H1 (cell line): ENCODE measurements around the gene DZIP1L. TPM values are rescaled to one million over a fixed set of nuclear protein-coding genes. Genes with fewer than 3 reads are reported as not detected.
"Not testable (repeated sequence)": the region's sequence is repeated elsewhere in the genome, so short reads cannot be mapped to it uniquely, and the experiment has no call there.

ENCODE experiments used
- CTCF ChIA-PET: fragments of 300-600 bp; sonication (Branson Sonifier 250); formaldehyde crosslinking; loops from one replicate; lab custom pipeline; 2021; ENCODE audit not compliant: partially characterized antibody; lab: Charles Lee
- POLR2A ChIA-PET: fragments of 300-600 bp; sonication (Branson Sonifier 250); formaldehyde crosslinking; loops from one replicate; lab custom pipeline; 2021; ENCODE audit warnings: inconsistent platforms; ENCODE audit not compliant: partially characterized antibody; lab: Charles Lee
- DNase-seq, 2 experiments: peaks; one replicate each; pipeline versions ENCODE4 v3.0.0 to v3.0.0-alpha.2; 2010 to 2022; ENCODE audit warnings: low spot score in 2 of 2, low read depth in 1 of 2, mixed read lengths in 1 of 2
- FAIRE-seq: peaks from 2 replicates; lab custom pipeline; 2011; peaks lifted over from hg19 to GRCh38; lab: Jason Lieb, UNC
- H2AFZ ChIP-seq: 2 replicates; pipeline ENCODE4 v1.8.1; 2012; ENCODE audit warnings: low read length, inconsistent platforms
- H2AK5ac ChIP-seq: 2 replicates; pipeline ENCODE4 v1.6.1; 2013; ENCODE audit warnings: low read depth, low read length
- H2BK120ac ChIP-seq: replicated peaks from 2 replicates; pipeline ENCODE3; 2013; ENCODE audit warnings: low read depth, low read length, inconsistent platforms
- H2BK12ac ChIP-seq: 2 replicates; pipeline ENCODE4 v1.6.1; 2013; ENCODE audit warnings: low read depth, low read length
- H2BK15ac ChIP-seq: 2 replicates; pipeline ENCODE4 v1.6.1; 2013; ENCODE audit warnings: low read length
- H2BK20ac ChIP-seq: 2 replicates; pipeline ENCODE4 v1.6.1; 2013; ENCODE audit warnings: low read length
- H2BK5ac ChIP-seq: 2 replicates; pipeline ENCODE4 v1.6.1; 2013; ENCODE audit warnings: low read depth, low read length
- H3K14ac ChIP-seq: 2 replicates; pipeline ENCODE4 v1.6.1; 2013; ENCODE audit warnings: inconsistent platforms; ENCODE audit not compliant: insufficient read length
- H3K18ac ChIP-seq: 2 replicates; pipeline ENCODE4 v1.6.1; 2013; ENCODE audit warnings: low read length; ENCODE audit errors: extremely low read depth
- H3K23ac ChIP-seq: 2 replicates; pipeline ENCODE4 v1.6.1; 2013; ENCODE audit warnings: inconsistent platforms; ENCODE audit not compliant: insufficient read length
- H3K23me2 ChIP-seq: 2 replicates; pipeline ENCODE4 v1.6.1; 2013; ENCODE audit warnings: low read depth, low read length
- H3K27ac ChIP-seq: 2 replicates; pipeline ENCODE4 v1.6.1; 2011; ENCODE audit warnings: low read depth, low read length, inconsistent platforms
- H3K27me3 ChIP-seq, 4 experiments: replicated peaks in 1 of 4; 1 replicate in 1 of 4; 2 replicates in 3 of 4; pipeline versions ENCODE4 v1.6.1 to v1.8.1; 2011 to 2013; ENCODE audit warnings: low read length in 3 of 4, mild to moderate bottlenecking in 3 of 4, inconsistent platforms in 2 of 4, mixed read lengths in 2 of 4, moderate library complexity in 1 of 4; ENCODE audit not compliant: control insufficient read depth in 3 of 4, insufficient read depth in 3 of 4; ENCODE audit errors: extremely low read depth in 1 of 4
- H3K36me3 ChIP-seq, 4 experiments: 2 replicates each; pipeline versions ENCODE4 v1.6.1 to v1.8.1; 2011 to 2013; ENCODE audit warnings: mild to moderate bottlenecking in 4 of 4, low read length in 3 of 4, moderate library complexity in 2 of 4, control low read depth in 1 of 4, inconsistent platforms in 1 of 4; ENCODE audit not compliant: insufficient read depth in 4 of 4, control insufficient read depth in 2 of 4
- H3K4ac ChIP-seq: replicated peaks from 2 replicates; pipeline ENCODE3; 2013; ENCODE audit warnings: low read length, low read depth, mixed read lengths, inconsistent platforms; ENCODE audit not compliant: insufficient read length
- H3K4me1 ChIP-seq, 4 experiments: replicated peaks in 1 of 4; 1 replicate in 1 of 4; 2 replicates in 3 of 4; pipeline versions ENCODE4 v1.6.1 to v1.8.1; 2011 to 2013; ENCODE audit warnings: low read length in 3 of 4, inconsistent platforms in 2 of 4, mixed read lengths in 1 of 4; ENCODE audit not compliant: insufficient read depth in 4 of 4, control insufficient read depth in 3 of 4
- H3K4me2 ChIP-seq, 2 experiments: 2 replicates each; pipeline versions ENCODE4 v1.6.1 to v1.8.1; 2011 to 2013; ENCODE audit warnings: low read depth in 2 of 2, low read length in 2 of 2, control low read depth in 1 of 2, inconsistent platforms in 1 of 2, mild to moderate bottlenecking in 1 of 2; ENCODE audit not compliant: insufficient read depth in 1 of 2
- H3K4me3 ChIP-seq, 4 experiments: fragments of 200-600, 300-600 bp in 1 of 4; sonication (generic), shearing (Covaris generic), sonication (Bioruptor Twin) in 1 of 4; 2 replicates each; pipeline versions ENCODE4 v1.5.1 to v1.8.1; 2011 to 2016; ENCODE audit warnings: low read length in 4 of 4, low read depth in 3 of 4, control low read depth in 2 of 4, inconsistent platforms in 2 of 4, mild to moderate bottlenecking in 2 of 4, mixed read lengths in 1 of 4, moderate library complexity in 1 of 4; ENCODE audit not compliant: insufficient read depth in 2 of 4; ENCODE audit errors: extremely low read depth in 1 of 4
- H3K56ac ChIP-seq: replicated peaks from 2 replicates; pipeline ENCODE3; 2013; ENCODE audit warnings: low read depth, mild to moderate bottlenecking, mixed read lengths, low read length, inconsistent platforms; ENCODE audit not compliant: insufficient read length
- H3K79me1 ChIP-seq: 2 replicates; pipeline ENCODE4 v1.6.1; 2013; ENCODE audit warnings: low read depth, low read length, control low read depth
- H3K79me2 ChIP-seq, 2 experiments: 2 replicates each; pipeline versions ENCODE4 v1.6.1 to v1.8.1; 2012 to 2013; ENCODE audit warnings: low read length in 2 of 2, mild to moderate bottlenecking in 2 of 2, inconsistent platforms in 1 of 2; ENCODE audit not compliant: insufficient read depth in 2 of 2, control insufficient read depth in 1 of 2
- H3K9ac ChIP-seq, 4 experiments: replicated peaks in 1 of 4; 1 replicate in 1 of 4; 2 replicates in 3 of 4; pipeline versions ENCODE4 v1.6.1 to v1.8.1; 2011 to 2013; ENCODE audit warnings: low read depth in 3 of 4, low read length in 3 of 4, control low read depth in 2 of 4, mild to moderate bottlenecking in 2 of 4, moderate library complexity in 2 of 4, inconsistent platforms in 1 of 4; ENCODE audit errors: extremely low read depth in 1 of 4
- H3K9me3 ChIP-seq, 2 experiments: 2 replicates each; pipeline versions ENCODE4 v1.6.1 to v1.8.1; 2012 to 2013; ENCODE audit warnings: mild to moderate bottlenecking in 2 of 2, moderate library complexity in 2 of 2, control low read depth in 1 of 2, inconsistent platforms in 1 of 2, low read depth in 1 of 2, low read length in 1 of 2, mixed read lengths in 1 of 2; ENCODE audit not compliant: insufficient read depth in 2 of 2
- H4K20me1 ChIP-seq, 2 experiments: replicated peaks in 1 of 2; 2 replicates each; pipeline versions ENCODE3 to v1.8.1; 2011 to 2013; ENCODE audit warnings: inconsistent platforms in 2 of 2, low read length in 2 of 2, mild to moderate bottlenecking in 1 of 2; ENCODE audit not compliant: insufficient read depth in 2 of 2, control insufficient read depth in 1 of 2
- H4K5ac ChIP-seq: 2 replicates; pipeline ENCODE4 v1.6.1; 2013; ENCODE audit warnings: low read length, low read depth, mixed read lengths, inconsistent platforms; ENCODE audit not compliant: insufficient read length
- H4K8ac ChIP-seq: 2 replicates; pipeline ENCODE4 v1.8.0; 2013; ENCODE audit warnings: mild to moderate bottlenecking, moderate library complexity, low read length, inconsistent platforms; ENCODE audit not compliant: insufficient read depth; ENCODE audit errors: extremely low read depth
- H4K91ac ChIP-seq: replicated peaks from 2 replicates; pipeline ENCODE3; 2013; ENCODE audit warnings: low read length, mixed read lengths, inconsistent platforms; ENCODE audit not compliant: insufficient read length
- CTCF ChIP-seq, 3 experiments: IDR thresholded peaks; 1 replicate in 2 of 3; 2 replicates in 1 of 3; pipeline versions ENCODE4 v1.5.1 to v1.6.1; 2011; ENCODE audit warnings: low read length in 3 of 3, mild to moderate bottlenecking in 3 of 3, inconsistent platforms in 2 of 3, low read depth in 1 of 3, moderate library complexity in 1 of 3; ENCODE audit not compliant: insufficient read depth in 1 of 3; ENCODE audit errors: control extremely low read depth in 1 of 3
- RAD21 ChIP-seq, 2 experiments: IDR thresholded peaks in 1 of 2; conservative IDR thresholded peaks in 1 of 2; 2 replicates each; pipeline ENCODE4 v1.6.1; 2011; ENCODE audit warnings: low read depth in 2 of 2, low read length in 2 of 2, improper control_type of control experiment in 1 of 2, inconsistent platforms in 1 of 2, mild to moderate bottlenecking in 1 of 2, moderate library complexity in 1 of 2
- WGBS, 2 experiments: shearing (Covaris generic) in 1 of 2; methylation state at CpG; one replicate each; pipeline versions ENCODE4 v1.1.6 to v1.1.7; 2013 to 2015; ENCODE audit warnings: low lambda C conversion rate in 2 of 2, mixed read lengths in 2 of 2, inconsistent platforms in 1 of 2, low coverage in 1 of 2, missing lambda C conversion rate in 1 of 2; ENCODE audit not compliant: insufficient replicate concordance in 2 of 2, insufficient coverage in 1 of 2, insufficient read length in 1 of 2; ENCODE audit errors: extremely low coverage in 1 of 2, missing lambda C conversion rate in 1 of 2; 5-methylcytosine and 5-hydroxymethylcytosine counted together
- polyA plus RNA-seq, 7 experiments: library from polyadenylated mRNA; depleted of rRNA in 3 of 7; stranded (reverse) in 5 of 7; unstranded in 2 of 7; fragments of >200 nt in 5 of 7; fragments of 200-250 nt in 2 of 7; gene quantifications; 1 replicate in 5 of 7; 2 replicates in 1 of 7; 4 replicates in 1 of 7; pipeline versions ENCODE4 v1.2.1 to v1.2.3, GENCODE V29; 2011 to 2013; ENCODE audit warnings: missing spikeins in 2 of 7, mixed read lengths in 2 of 7
- total RNA-seq: library from RNA; stranded (reverse); fragmentation: NEBNext Ultra II Directional; extraction: Animal tissue kit (Norgen Biotek cat#: 25700); gene quantifications from 2 replicates; pipeline ENCODE4 v1.2.1, GENCODE V29; 2021

The DZIP1L gene
- total and polyA plus RNA-seq, 2 of the 8 experiments (the other 6 are each of a cell fraction or from before 2014, with no cell fraction given) = 6.5 to 8.3 TPM

DNA sequence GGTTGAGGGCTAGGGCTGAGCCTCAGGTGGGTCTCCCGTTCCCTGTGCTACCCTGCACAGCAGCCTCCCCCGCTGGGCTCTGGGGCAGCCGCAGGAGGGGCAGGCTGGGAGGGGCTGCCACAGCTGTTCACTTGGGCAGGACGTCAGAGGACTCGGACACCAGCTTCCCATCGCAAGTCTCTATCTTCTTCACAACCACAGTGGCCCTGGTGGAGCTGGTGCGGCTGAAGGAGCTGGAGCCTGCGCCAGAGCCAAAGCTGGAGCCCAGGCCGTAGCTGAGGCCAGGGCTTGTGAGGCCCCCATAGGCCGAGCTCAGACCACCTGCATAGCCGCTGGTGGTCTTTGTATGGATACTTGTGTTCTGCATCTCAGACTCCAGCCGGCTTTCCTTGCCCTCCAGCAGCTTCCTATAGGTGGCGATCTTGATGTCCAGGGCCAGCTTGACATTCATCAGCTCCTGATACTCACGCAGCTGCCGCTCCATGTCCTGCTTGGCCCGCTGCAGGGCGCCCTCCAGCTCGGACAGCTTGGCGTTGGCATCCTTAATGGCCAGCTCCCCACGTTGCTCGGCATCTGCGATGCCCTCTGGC is 14.0 kb downstream of the DZIP1L start:
- ChIA-PET CTCF (interaction anchor here (1.1 to 9.5 kb wide), 18 partner anchors 9 to 494 kb away, joined by 3 to 85 read pairs (median 8); partner anchors contain the start of genes ARMC8 and DZIP1L), POLR2A (interaction anchor here (1.7 to 1.9 kb wide), 2 partner anchors 10 to 14 kb away, joined by 4 to 5 read pairs; partner anchors contain the start of gene DZIP1L)
- not testable (repeated sequence) for H2AK5ac ChIP-seq, H3K4ac ChIP-seq, H4K5ac ChIP-seq, H3K27me3 ChIP-seq, H2BK120ac ChIP-seq, H3K18ac ChIP-seq, H4K20me1 ChIP-seq, H3K79me2 ChIP-seq, H3K36me3 ChIP-seq, FAIRE-seq, H3K23ac ChIP-seq, H4K91ac ChIP-seq, H3K23me2 ChIP-seq, H3K4me3 ChIP-seq, H2BK12ac ChIP-seq, H2AFZ ChIP-seq, H2BK5ac ChIP-seq, H3K14ac ChIP-seq, H2BK15ac ChIP-seq, H3K4me1 ChIP-seq, H3K79me1 ChIP-seq, H2BK20ac ChIP-seq, H3K27ac ChIP-seq, H3K4me2 ChIP-seq, H3K9me3 ChIP-seq, H3K9ac ChIP-seq, H3K56ac ChIP-seq, H4K8ac ChIP-seq
- 83% methylated on average over 21 of the region's 22 CpGs; no CpG with 5 or more reads in 1 of the 2 experiments for WGBS, 2 experiments
- peak in 1 of 2 experiments; percentile 64 for DNase-seq
- peak; percentile 40 to 72 (median 66) for TF ChIP-seq CTCF (IDR thresholded peaks at IDR 0.05; ENCODE audit: control extremely low read depth in 1 of 3, insufficient read depth in 1 of 3, low read depth in 1 of 3, low read length in 3 of 3)
- peak; percentile 33 to 34; a peak in 2 of 4 replicates for TF ChIP-seq RAD21 (IDR thresholded peaks at IDR 0.05 in 1 of 2, conservative IDR thresholded peaks at IDR 0.05 in 1 of 2; ENCODE audit: low read depth in 2 of 2, low read length in 2 of 2)
